Measurements from ENCODE around the gene FAM229B. TPM values are rescaled to one million over a fixed set of nuclear protein-coding genes. Genes with fewer than 3 reads are reported as not detected.
"Not testable (repeated sequence)": the region's sequence is repeated elsewhere in the genome, so short reads cannot be mapped to it uniquely, and the experiment has no call there.

Gene FAM229B
- total RNA-seq, 3 donors from 2014 or later, result 0.93 to 13.6 (median 2.9) TPM

DNA sequence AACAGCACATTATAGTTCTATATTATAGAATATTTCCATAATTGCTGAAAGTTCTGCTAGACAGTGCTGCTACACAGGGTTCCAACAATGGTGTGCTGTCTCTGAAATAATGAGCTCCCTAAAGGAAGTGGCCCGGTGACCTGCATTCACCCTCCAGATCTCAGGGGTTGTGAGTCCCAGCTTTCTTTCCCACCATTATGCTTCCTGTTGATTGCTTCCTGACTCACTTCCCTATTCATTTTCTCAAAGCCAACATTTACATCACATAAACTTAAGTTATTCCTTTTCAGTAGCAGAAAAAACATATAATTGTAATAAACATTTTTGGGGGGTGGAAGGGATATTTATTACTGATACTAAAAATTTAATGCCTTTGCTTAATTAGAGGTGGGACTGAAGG is 46.4 kb upstream of the FAM229B start:
- TF ChIP-seq, protein P1, sequence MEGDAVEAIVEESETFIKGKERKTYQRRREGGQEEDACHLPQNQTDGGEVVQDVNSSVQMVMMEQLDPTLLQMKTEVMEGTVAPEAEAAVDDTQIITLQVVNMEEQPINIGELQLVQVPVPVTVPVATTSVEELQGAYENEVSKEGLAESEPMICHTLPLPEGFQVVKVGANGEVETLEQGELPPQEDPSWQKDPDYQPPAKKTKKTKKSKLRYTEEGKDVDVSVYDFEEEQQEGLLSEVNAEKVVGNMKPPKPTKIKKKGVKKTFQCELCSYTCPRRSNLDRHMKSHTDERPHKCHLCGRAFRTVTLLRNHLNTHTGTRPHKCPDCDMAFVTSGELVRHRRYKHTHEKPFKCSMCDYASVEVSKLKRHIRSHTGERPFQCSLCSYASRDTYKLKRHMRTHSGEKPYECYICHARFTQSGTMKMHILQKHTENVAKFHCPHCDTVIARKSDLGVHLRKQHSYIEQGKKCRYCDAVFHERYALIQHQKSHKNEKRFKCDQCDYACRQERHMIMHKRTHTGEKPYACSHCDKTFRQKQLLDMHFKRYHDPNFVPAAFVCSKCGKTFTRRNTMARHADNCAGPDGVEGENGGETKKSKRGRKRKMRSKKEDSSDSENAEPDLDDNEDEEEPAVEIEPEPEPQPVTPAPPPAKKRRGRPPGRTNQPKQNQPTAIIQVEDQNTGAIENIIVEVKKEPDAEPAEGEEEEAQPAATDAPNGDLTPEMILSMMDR (IDR thresholded peaks at IDR 0.05), result no peak
- intact Hi-C loops (cut with DNase I, micrococcal nuclease), result loop anchor here in 1 of 2 donors (5.0 kb wide), 1 partner anchor 329 kb away; no protein-coding TSS in a partner anchor
- Histone ChIP-seq H3K36me3 (ENCODE audit: low read depth) (no peaks in the 10 kb centered on the region), H3K4me3 (no peak overlapping the region), H3K9me3 (no peaks in the 10 kb centered on the region), H3K4me1 (ENCODE audit: low read depth) (no peaks in the 10 kb centered on the region)
- DNase-seq (no peak), ATAC-seq (no peak)

DNA sequence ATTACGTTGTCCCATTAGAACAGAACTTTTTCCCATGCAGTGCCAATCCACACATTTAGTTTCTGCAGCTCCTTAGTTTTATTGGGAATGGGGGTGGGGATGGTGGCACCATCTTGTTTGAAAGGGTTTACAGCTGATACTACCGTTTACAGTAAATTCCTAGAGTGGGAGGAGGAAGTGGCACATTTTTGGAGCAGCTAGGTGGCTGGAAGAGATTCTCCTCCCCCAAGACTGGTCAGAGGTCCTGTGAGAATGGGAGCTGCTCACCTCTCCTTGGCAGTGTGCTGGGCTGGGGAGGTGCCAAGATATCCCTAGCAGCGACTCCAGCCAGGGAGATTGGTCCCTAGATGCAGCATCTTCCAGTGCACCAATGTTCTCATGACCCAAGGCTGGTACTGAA is 45.9 kb upstream of the FAM229B start:
- TF ChIP-seq, protein P1 (IDR thresholded peaks at IDR 0.05), result no peak
- no peaks in the 10 kb centered on the region for H3K4me1 ChIP-seq (ENCODE audit: low read depth)
- intact Hi-C loops (cut with DNase I, micrococcal nuclease), result loop anchor here in 1 of 2 donors (5.0 kb wide), 1 partner anchor 329 kb away; no protein-coding TSS in a partner anchor
- H3K9me3 ChIP-seq, result no peaks in the 10 kb centered on the region
- no peaks in the 10 kb centered on the region for H3K36me3 ChIP-seq (ENCODE audit: low read depth)
- DNase-seq (no peak), ATAC-seq (no peak)
- no peak overlapping the region for H3K4me3 ChIP-seq

DNA sequence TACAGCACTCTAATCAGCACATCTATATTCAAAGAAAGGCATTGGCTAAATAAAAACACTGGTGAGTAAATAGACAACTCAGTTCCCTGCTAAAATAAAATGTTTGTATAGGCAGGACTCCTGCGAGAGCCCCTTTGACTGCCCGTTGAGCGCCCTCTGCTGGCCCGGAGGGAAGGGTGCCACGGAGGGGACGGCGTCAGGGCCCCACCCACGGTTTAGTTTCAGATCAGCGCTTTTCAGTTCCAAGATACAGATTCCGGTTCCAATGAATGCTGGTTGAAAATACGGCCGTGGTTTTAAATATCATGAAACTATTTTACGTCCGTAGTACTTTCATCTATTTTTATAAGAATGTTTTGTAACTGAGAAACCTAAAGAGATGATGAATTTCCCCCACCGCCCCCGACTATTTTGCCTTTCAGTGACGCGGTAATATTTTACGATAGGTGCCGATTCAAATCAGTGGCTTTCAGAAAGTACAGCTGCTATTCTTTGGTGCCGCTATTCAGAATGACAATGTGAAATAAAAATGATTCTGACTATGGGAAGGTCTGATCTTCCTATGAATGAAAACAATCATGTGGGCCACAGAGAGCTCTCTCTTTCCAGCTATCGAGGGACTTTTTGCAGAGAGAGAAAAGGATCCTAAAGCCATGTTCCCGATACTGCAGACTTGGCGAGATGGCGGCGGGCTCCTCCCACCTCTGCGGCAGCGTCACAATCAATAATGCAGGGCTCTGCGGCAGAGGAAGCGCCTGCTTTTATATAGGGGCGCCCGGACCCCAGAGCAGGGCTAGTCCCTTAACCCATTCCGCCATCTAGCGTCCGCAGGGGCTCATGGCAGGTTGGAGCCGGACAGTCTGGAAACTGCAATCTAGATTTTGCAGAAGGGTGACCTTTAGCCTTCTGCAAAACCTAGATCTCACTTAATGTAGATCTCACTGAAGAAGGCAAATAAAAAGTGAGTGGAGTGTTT is 44.1 kb upstream of the FAM229B start:
- H3K4me3 ChIP-seq, result peak overlapping the region; percentile 31

GRCh38 chr6:112044196-112044595 is 43.2 kb upstream of the FAM229B start:
- DNase-seq (no peak), ATAC-seq (no peak)
- Histone ChIP-seq H3K9me3 (no peaks in the 10 kb centered on the region), H3K4me3 (no peak overlapping the region), H3K4me1 (ENCODE audit: low read depth) (no peaks in the 10 kb centered on the region), H3K36me3 (ENCODE audit: low read depth) (no peaks in the 10 kb centered on the region)
- intact Hi-C loops (cut with DNase I, micrococcal nuclease), result loop anchor here in 1 of 2 donors (5.0 kb wide), 1 partner anchor 332 kb away; no protein-coding TSS in a partner anchor
- TF ChIP-seq, protein P1 (IDR thresholded peaks at IDR 0.05), result no peak

More for the DNA sequence above, 44.1 kb upstream of the FAM229B start:
- Histone ChIP-seq H3K9me3 (no peaks in the 10 kb centered on the region), H3K4me1 (ENCODE audit: low read depth) (no peaks in the 10 kb centered on the region), H3K36me3 (ENCODE audit: low read depth) (no peaks in the 10 kb centered on the region)
- TF ChIP-seq, protein P1 (IDR thresholded peaks at IDR 0.05), result peak; percentile 99
- DNase-seq (peak; percentile 90 to 92 (median 91)), ATAC-seq (peak; percentile 97)
- intact Hi-C loops (cut with DNase I, micrococcal nuclease), result loop anchor here (2.0 to 5.0 kb wide), 2 partner anchors 331 to 337 kb away; no protein-coding TSS in a partner anchor

- TF ChIP-seq, protein P1 (IDR thresholded peaks at IDR 0.05), result no peak
- ATAC-seq (no peak), DNase-seq (no peak)
- Histone ChIP-seq H3K9me3 (no peaks in the 10 kb centered on the region), H3K4me3 (no peak overlapping the region), H3K4me1 (ENCODE audit: low read depth) (no peaks in the 10 kb centered on the region), H3K36me3 (ENCODE audit: low read depth) (no peaks in the 10 kb centered on the region)
- intact Hi-C loops (cut with DNase I, micrococcal nuclease), result loop anchor here in 1 of 2 donors (5.0 kb wide), 1 partner anchor 333 kb away; no protein-coding TSS in a partner anchor
These were observed 42.5 kb upstream of the FAM229B start for GRCh38 chr6:112044856-112045255.

DNA sequence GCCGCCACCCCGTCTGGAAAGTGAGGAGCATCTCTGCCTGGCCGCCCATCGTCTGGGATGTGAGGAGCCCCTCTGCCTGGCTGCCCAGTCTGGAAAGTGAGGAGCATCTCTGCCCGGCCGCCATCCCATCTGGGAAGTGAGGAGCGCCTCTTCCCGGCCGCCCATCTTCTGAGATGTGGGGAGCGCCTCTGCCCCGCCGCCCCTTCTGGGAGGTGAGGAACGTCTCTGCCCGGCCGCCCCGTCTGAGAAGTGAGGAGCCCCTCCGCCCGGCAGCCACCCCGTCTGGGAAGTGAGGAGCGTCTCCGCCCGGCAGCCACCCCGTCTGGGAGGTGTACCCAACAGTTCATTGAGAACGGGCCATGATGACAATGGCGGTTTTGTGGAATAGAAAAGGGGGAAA is 39.9 kb upstream of the FAM229B start:
- H3K36me3 ChIP-seq (ENCODE audit: low read depth); DNase-seq; H3K9me3 ChIP-seq; intact Hi-C loops (cut with DNase I, micrococcal nuclease); H3K4me1 ChIP-seq (ENCODE audit: low read depth); ATAC-seq; H3K4me3 ChIP-seq: not testable (repeated sequence)

Data from mucosa of descending colon (tissue), 3 donors.